Endothelial cell of umbilical vein (primary cell): ENCODE measurements around the gene RELT. TPM values are rescaled to one million over a fixed set of nuclear protein-coding genes. Genes with fewer than 3 reads are reported as not detected.

Experiments
- BruUV-seq: library from RNA; stranded (reverse); fragments of 400-500 nt; replicated peaks from 2 replicates; lab custom pipeline; 2021; lab: Mats Ljungman, UMichigan
- CTCF ChIA-PET: fragments of 300-600, 350-600 bp; sonication (Branson Sonifier 250); formaldehyde crosslinking; loops from one replicate; lab custom pipeline; 2021; ENCODE audit warnings: antibody characterized with exemption, inconsistent platforms; lab: Charles Lee
- POLR2A ChIA-PET: fragments of 300-600, 350-600 bp; sonication (Branson Sonifier 250); formaldehyde crosslinking; loops from one replicate; lab custom pipeline; 2021; ENCODE audit warnings: antibody characterized with exemption, inconsistent platforms; lab: Charles Lee
- DNase-seq: peaks from one replicate; pipeline ENCODE4 v3.0.0-alpha.2; 2011; ENCODE audit warnings: low read depth, low spot score
- FAIRE-seq: peaks from 2 replicates; lab custom pipeline; 2011; peaks lifted over from hg19 to GRCh38; lab: Jason Lieb, UNC
- H2AFZ ChIP-seq: 2 replicates; pipeline ENCODE4 v1.6.0; 2012; ENCODE audit warnings: low read depth, low read length, control low read depth, inconsistent platforms
- H3K27ac ChIP-seq: 2 replicates; pipeline ENCODE4 v1.5.1; 2011; ENCODE audit warnings: low read depth, mild to moderate bottlenecking, control low read depth, low read length, moderate library complexity; ENCODE audit not compliant: insufficient read depth
- H3K27me3 ChIP-seq, 2 experiments: 2 replicates each; pipeline versions ENCODE4 v1.6.0 to v1.6.1; 2011; ENCODE audit warnings: low read length in 2 of 2, mixed read lengths in 1 of 2; ENCODE audit not compliant: control insufficient read depth in 2 of 2, insufficient read depth in 2 of 2
- H3K36me3 ChIP-seq, 2 experiments: 2 replicates in 1 of 2; 3 replicates in 1 of 2; pipeline ENCODE4 v1.5.1; 2011; ENCODE audit warnings: low read length in 2 of 2, mild to moderate bottlenecking in 1 of 2, moderate library complexity in 1 of 2; ENCODE audit not compliant: control insufficient read depth in 2 of 2, insufficient read depth in 2 of 2; ENCODE audit errors: extremely low read depth in 1 of 2
- H3K4me1 ChIP-seq: 3 replicates; pipeline ENCODE4 v1.5.1; 2011; ENCODE audit warnings: mild to moderate bottlenecking, low read length; ENCODE audit not compliant: control insufficient read depth, insufficient read depth; ENCODE audit errors: extremely low read depth
- H3K4me2 ChIP-seq: 2 replicates; pipeline ENCODE4 v1.6.1; 2011; ENCODE audit warnings: low read length, control low read depth, mixed read lengths; ENCODE audit not compliant: insufficient read depth
- H3K4me3 ChIP-seq, 3 experiments: fragments of 200-600 bp in 1 of 3; sonication (generic), shearing (Covaris generic) in 1 of 3; replicated peaks in 1 of 3; 2 replicates each; pipeline ENCODE4 v1.5.1; 2011 to 2016; ENCODE audit warnings: control low read depth in 3 of 3, low read length in 3 of 3, mild to moderate bottlenecking in 2 of 3, inconsistent platforms in 1 of 3, low read depth in 1 of 3, moderate library complexity in 1 of 3; ENCODE audit not compliant: insufficient read depth in 1 of 3
- H3K79me2 ChIP-seq: 2 replicates; pipeline ENCODE4 v1.6.0; 2012; ENCODE audit warnings: low read length, inconsistent platforms; ENCODE audit not compliant: control insufficient read depth, insufficient read depth
- H3K9ac ChIP-seq: replicated peaks from 2 replicates; pipeline ENCODE3; 2011; ENCODE audit warnings: low read length, control low read depth; ENCODE audit not compliant: insufficient read depth; ENCODE audit errors: extremely low read depth
- H3K9me1 ChIP-seq: replicated peaks from 3 replicates; pipeline ENCODE4 v1.6.0; 2011; ENCODE audit warnings: mild to moderate bottlenecking, low read length; ENCODE audit not compliant: control insufficient read depth, insufficient read depth; ENCODE audit errors: extremely low read depth
- H3K9me3 ChIP-seq: replicated peaks from 2 replicates; pipeline ENCODE4 v1.5.1; 2012; ENCODE audit warnings: low read length, inconsistent platforms; ENCODE audit not compliant: control insufficient read depth, insufficient read depth
- H4K20me1 ChIP-seq: replicated peaks from 2 replicates; pipeline ENCODE3; 2011; ENCODE audit warnings: mild to moderate bottlenecking, low read length; ENCODE audit not compliant: control insufficient read depth, insufficient read depth; ENCODE audit errors: extremely low read depth
- EZH2 ChIP-seq: IDR thresholded peaks from 2 replicates; pipeline ENCODE4 v1.6.1; 2012; ENCODE audit warnings: borderline replicate concordance, low read depth, mild to moderate bottlenecking, moderate library complexity, low read length, inconsistent platforms; ENCODE audit not compliant: severe bottlenecking
- FOS ChIP-seq: IDR thresholded peaks from 2 replicates; pipeline ENCODE4 v1.6.1; 2011; ENCODE audit warnings: mild to moderate bottlenecking, low read length, moderate library complexity, borderline replicate concordance; ENCODE audit not compliant: insufficient read depth
- GATA2 ChIP-seq: IDR thresholded peaks from 2 replicates; pipeline ENCODE4 v1.7.0; 2011; ENCODE audit warnings: low read depth, mild to moderate bottlenecking, moderate library complexity, mixed read lengths, low read length; ENCODE audit not compliant: insufficient read length, insufficient read depth
- JUN ChIP-seq: IDR thresholded peaks from 2 replicates; pipeline ENCODE4 v1.6.1; 2011; ENCODE audit warnings: borderline replicate concordance, low read depth; ENCODE audit not compliant: insufficient read length, insufficient read depth
- MAX ChIP-seq: IDR thresholded peaks from 2 replicates; pipeline ENCODE4 v1.6.1; 2011; ENCODE audit not compliant: insufficient read depth, insufficient read length
- MYC ChIP-seq: IDR thresholded peaks from one replicate; pipeline ENCODE4 v1.6.1; 2011; ENCODE audit warnings: mild to moderate bottlenecking, low read depth, low read length
- POLR2A ChIP-seq: IDR thresholded peaks from 2 replicates; pipeline ENCODE4 v1.6.1; 2012; ENCODE audit warnings: low read depth, mild to moderate bottlenecking, control low read depth, low read length
- POLR2AphosphoS5 ChIP-seq: IDR thresholded peaks from 2 replicates; pipeline ENCODE4 v1.6.1; 2012; ENCODE audit warnings: low read depth, mild to moderate bottlenecking, control low read depth, low read length, moderate library complexity; ENCODE audit not compliant: insufficient read depth
- dilution Hi-C: fragments of 300-500 bp; cut with MboI; formaldehyde crosslinking; loops from one replicate; pipeline ENCODE4 v1.15.0; 2019; ENCODE audit warnings: low sequenced_read_pairs; ENCODE audit not compliant: extremely low pct_ligation_motif_present
- intact Hi-C: fragments of 100-400 bp; cut with micrococcal nuclease; formaldehyde crosslinking; loops from one replicate; pipeline ENCODE4 v1.10.0; 2022
- polyA plus RNA-seq, 4 experiments: library from polyadenylated mRNA; depleted of rRNA in 3 of 4; stranded (reverse) in 3 of 4; unstranded in 1 of 4; fragments of >200 nt; gene quantifications; 2 replicates each; pipeline versions ENCODE4 v1.2.1 to v1.2.3, GENCODE V29; 2011 to 2012; ENCODE audit warnings: missing spikeins in 1 of 4
- total RNA-seq: library from RNA; stranded (reverse); gene quantifications from 2 replicates; pipeline ENCODE4 v1.2.3, GENCODE V29; 2021
- TF ChIP-seq, protein P1 (sequence below), 2 donors: IDR thresholded peaks; 1 replicate in 1 of 2; 2 replicates in 1 of 2; pipeline ENCODE4 v1.5.1; 2011; ENCODE audit warnings: low read length in 2 of 2, mild to moderate bottlenecking in 2 of 2, moderate library complexity in 2 of 2, control low read depth in 1 of 2, inconsistent platforms in 1 of 2, low read depth in 1 of 2; ENCODE audit not compliant: insufficient read depth in 1 of 2; ENCODE audit errors: extremely low read depth in 1 of 2

RELT gene
- total and polyA plus RNA-seq, 2 donors (not counting 3 experiments of a cell fraction or from before 2014, with no cell fraction given): 6.7 to 13.1 TPM

- ChIA-PET POLR2A (no interaction called here), CTCF (interaction anchor here (1.2 to 2.8 kb wide), 3 partner anchors 10 to 244 kb away, joined by 3 to 9 read pairs (median 7); no protein-coding TSS in a partner anchor)
- TF ChIP-seq EZH2 (no peak), JUN (no peak), MAX (no peak), GATA2 (no peak), POLR2AphosphoS5 (no peak), POLR2A (no peak), FOS (no peak), MYC (no peak)
- TF ChIP-seq, protein P1, sequence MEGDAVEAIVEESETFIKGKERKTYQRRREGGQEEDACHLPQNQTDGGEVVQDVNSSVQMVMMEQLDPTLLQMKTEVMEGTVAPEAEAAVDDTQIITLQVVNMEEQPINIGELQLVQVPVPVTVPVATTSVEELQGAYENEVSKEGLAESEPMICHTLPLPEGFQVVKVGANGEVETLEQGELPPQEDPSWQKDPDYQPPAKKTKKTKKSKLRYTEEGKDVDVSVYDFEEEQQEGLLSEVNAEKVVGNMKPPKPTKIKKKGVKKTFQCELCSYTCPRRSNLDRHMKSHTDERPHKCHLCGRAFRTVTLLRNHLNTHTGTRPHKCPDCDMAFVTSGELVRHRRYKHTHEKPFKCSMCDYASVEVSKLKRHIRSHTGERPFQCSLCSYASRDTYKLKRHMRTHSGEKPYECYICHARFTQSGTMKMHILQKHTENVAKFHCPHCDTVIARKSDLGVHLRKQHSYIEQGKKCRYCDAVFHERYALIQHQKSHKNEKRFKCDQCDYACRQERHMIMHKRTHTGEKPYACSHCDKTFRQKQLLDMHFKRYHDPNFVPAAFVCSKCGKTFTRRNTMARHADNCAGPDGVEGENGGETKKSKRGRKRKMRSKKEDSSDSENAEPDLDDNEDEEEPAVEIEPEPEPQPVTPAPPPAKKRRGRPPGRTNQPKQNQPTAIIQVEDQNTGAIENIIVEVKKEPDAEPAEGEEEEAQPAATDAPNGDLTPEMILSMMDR (IDR thresholded peaks at IDR 0.05; ENCODE audit: extremely low read depth in 1 of 2, insufficient read depth in 1 of 2, low read depth in 1 of 2, low read length in 2 of 2): no peak
- Histone ChIP-seq H3K9me1 (no peaks in the 10 kb centered on the region), H3K79me2 (no peaks in the 10 kb centered on the region), H3K4me2 (no peak overlapping the region), H3K36me3 (no peaks in the 10 kb centered on the region), H4K20me1 (no peaks in the 10 kb centered on the region), H3K4me3 (no peak overlapping the region), H3K4me1 (peaks cover 9% of the 10 kb centered on the region), H3K9ac (no peak overlapping the region), H2AFZ (no peak overlapping the region), H3K27ac (no peak overlapping the region), H3K27me3 (no peaks in the 10 kb centered on the region), H3K9me3 (no peaks in the 10 kb centered on the region)
- BruUV-seq: no TSS peak
- no peak for DNase-seq
- intact Hi-C loops: no loop called here
- FAIRE-seq: no peak
- dilution Hi-C loops: no loop called here
Measured at GRCh38 chr11:73416786-73417185, 40.6 kb downstream of the RELT start.
